Skeletal muscle tissue (tissue), 4 donors: ENCODE data around the gene C15orf61. TPM values are rescaled to one million over a fixed set of nuclear protein-coding genes. Genes with fewer than 3 reads are reported as not detected.

Experiments used
- H3K27ac ChIP-seq: one replicate; pipeline ENCODE4 v1.7.0; 2013; ENCODE audit warnings: mild to moderate bottlenecking, low read depth, low read length, inconsistent platforms
- H3K27me3 ChIP-seq, 3 donors: one replicate each; pipeline ENCODE4 v1.7.0; 2013; ENCODE audit warnings: low read length in 3 of 3; ENCODE audit not compliant: control insufficient read depth in 3 of 3, insufficient read depth in 3 of 3
- H3K36me3 ChIP-seq, 3 donors: one replicate each; pipeline ENCODE4 v1.7.0; 2013; ENCODE audit warnings: low read length in 3 of 3; ENCODE audit not compliant: control insufficient read depth in 3 of 3, insufficient read depth in 3 of 3
- H3K4me1 ChIP-seq, 3 donors: one replicate each; pipeline ENCODE4 v1.7.0; 2013; ENCODE audit warnings: low read length in 3 of 3, mild to moderate bottlenecking in 3 of 3; ENCODE audit not compliant: control insufficient read depth in 3 of 3, insufficient read depth in 3 of 3
- H3K4me3 ChIP-seq, 3 donors: one replicate each; pipeline ENCODE4 v1.7.0; 2013; ENCODE audit warnings: low read length in 3 of 3
- H3K9ac ChIP-seq, 3 donors: one replicate each; pipeline ENCODE4 v1.7.0; 2013; ENCODE audit warnings: low read length in 3 of 3, mild to moderate bottlenecking in 3 of 3, moderate library complexity in 2 of 3, low read depth in 1 of 3
- H3K9me3 ChIP-seq, 3 donors: one replicate each; pipeline ENCODE4 v1.7.0; 2013; ENCODE audit warnings: low read length in 3 of 3; ENCODE audit not compliant: control insufficient read depth in 3 of 3
- total RNA-seq: library from RNA; depleted of rRNA; stranded (reverse); fragments of >200 nt; gene quantifications from one replicate; pipeline ENCODE4 v1.2.3, GENCODE V29; 2014
- donor health status: Osteomylitis.

The C15orf61 gene
- total RNA-seq, 1 donor from 2014 or later, result 7.3 TPM

- Histone ChIP-seq H3K9me3 (no peaks in the 10 kb centered on the region), H3K36me3 (peaks cover 0 to 3% (median 0%) of the 10 kb centered on the region in 3 donors), H3K9ac (no peak overlapping the region), H3K27me3 (no peaks in the 10 kb centered on the region), H3K27ac (no peak overlapping the region), H3K4me1 (peaks cover 0 to 4% (median 0%) of the 10 kb centered on the region in 3 donors), H3K4me3 (no peak overlapping the region)
Measured at GRCh38 chr15:67533873-67534272, 12.9 kb downstream of the C15orf61 start.

- H3K27me3 ChIP-seq, result no peaks in the 10 kb centered on the region
- peaks cover 0 to 3% (median 0%) of the 10 kb centered on the region in 3 donors for H3K36me3 ChIP-seq
- H3K9me3 ChIP-seq, result no peaks in the 10 kb centered on the region
- H3K9ac ChIP-seq, result no peak overlapping the region
- peaks cover 0 to under 1% (median 0%) of the 10 kb centered on the region in 3 donors for H3K4me1 ChIP-seq
- no peak overlapping the region for H3K4me3 ChIP-seq
- H3K27ac ChIP-seq, result no peak overlapping the region
Measured at GRCh38 chr15:67534360-67534759, 13.4 kb downstream of the C15orf61 start.

- Histone ChIP-seq H3K27me3 (no peaks in the 10 kb centered on the region), H3K9me3 (no peaks in the 10 kb centered on the region), H3K36me3 (no peaks in the 10 kb centered on the region), H3K4me1 (peaks cover 3 to 5% (median 4%) of the 10 kb centered on the region in 3 donors), H3K4me3 (no peak overlapping the region), H3K9ac (no peak overlapping the region), H3K27ac (no peak overlapping the region)
Measured at GRCh38 chr15:67537771-67538170, 16.8 kb downstream of the C15orf61 start.

- Histone ChIP-seq H3K9me3 (no peaks in the 10 kb centered on the region), H3K36me3 (peaks cover 4 to 11% (median 7%) of the 10 kb centered on the region in 3 donors), H3K27me3 (no peaks in the 10 kb centered on the region)
Measured at GRCh38 chr15:67542420-67543347, 21.8 kb downstream of the C15orf61 start, which contains the start of gene MAP2K5. Gene MAP2K5, plus strand, starts transcription at chr15:67542703. Its CDS starts 633 bp downstream, at chr15:67543336.

GRCh38 chr15:67543348-67543718, 22.4 kb downstream of the C15orf61 start:
- Histone ChIP-seq H3K9ac (peak overlapping the region; percentile 90 to 99 (median 93)), H3K4me3 (peak overlapping the region; percentile 92 to 99 (median 98)), H3K27me3 (no peaks in the 10 kb centered on the region)

More at GRCh38 chr15:67542420-67543347, 21.8 kb downstream of the C15orf61 start, which contains the start of gene MAP2K5:
- peak within 1 kb of the TSS; percentile 81 for H3K27ac ChIP-seq
- H3K9ac ChIP-seq, result peak within 1 kb of the TSS; percentile 90 to 99 (median 93)
- H3K4me3 ChIP-seq, result peak within 1 kb of the TSS; percentile 92 to 99 (median 98)
- peaks cover 19 to 27% (median 21%) of the 10 kb centered on the region in 3 donors for H3K4me1 ChIP-seq

GRCh38 chr15:67544475-67544874, 23.5 kb downstream of the C15orf61 start:
- Histone ChIP-seq H3K4me3 (peak overlapping the region in 1 of 3 donors; percentile 43), H3K9me3 (no peaks in the 10 kb centered on the region), H3K4me1 (peaks cover 31 to 35% (median 33%) of the 10 kb centered on the region in 3 donors), H3K9ac (no peak overlapping the region), H3K36me3 (peaks cover 4 to 11% (median 7%) of the 10 kb centered on the region in 3 donors), H3K27ac (no peak overlapping the region), H3K27me3 (no peaks in the 10 kb centered on the region)

More at GRCh38 chr15:67543348-67543718, 22.4 kb downstream of the C15orf61 start:
- H3K4me1 ChIP-seq, result peaks cover 24 to 27% (median 25%) of the 10 kb centered on the region in 3 donors
- H3K9me3 ChIP-seq, result no peaks in the 10 kb centered on the region
- H3K27ac ChIP-seq, result peak overlapping the region; percentile 81
- peaks cover 4 to 11% (median 7%) of the 10 kb centered on the region in 3 donors for H3K36me3 ChIP-seq

- Histone ChIP-seq H3K9ac (no peak overlapping the region), H3K36me3 (peaks cover 4 to 15% (median 7%) of the 10 kb centered on the region in 3 donors), H3K27ac (no peak overlapping the region), H3K27me3 (no peaks in the 10 kb centered on the region), H3K4me1 (peaks cover 34 to 40% (median 40%) of the 10 kb centered on the region in 3 donors), H3K4me3 (no peak overlapping the region), H3K9me3 (no peaks in the 10 kb centered on the region)
Measured at GRCh38 chr15:67545864-67546263, 24.9 kb downstream of the C15orf61 start.

- Histone ChIP-seq H3K9ac (no peak overlapping the region), H3K36me3 (peaks cover 4 to 15% (median 10%) of the 10 kb centered on the region in 3 donors), H3K27ac (no peak overlapping the region), H3K27me3 (no peaks in the 10 kb centered on the region), H3K4me1 (peaks cover 29 to 39% (median 37%) of the 10 kb centered on the region in 3 donors), H3K9me3 (no peaks in the 10 kb centered on the region), H3K4me3 (no peak overlapping the region)
Measured at GRCh38 chr15:67547064-67547463, 26.1 kb downstream of the C15orf61 start.

- peaks cover 29 to 37% (median 37%) of the 10 kb centered on the region in 3 donors for H3K4me1 ChIP-seq
- H3K9me3 ChIP-seq, result no peaks in the 10 kb centered on the region
- H3K9ac ChIP-seq, result no peak overlapping the region
- no peaks in the 10 kb centered on the region for H3K27me3 ChIP-seq
- no peak overlapping the region for H3K4me3 ChIP-seq
- H3K36me3 ChIP-seq, result peaks cover 4 to 15% (median 10%) of the 10 kb centered on the region in 3 donors
- no peak overlapping the region for H3K27ac ChIP-seq
Measured at GRCh38 chr15:67547836-67548235, 26.9 kb downstream of the C15orf61 start.
